Left lung (tissue), 10 donors: ENCODE results near the gene PXDN. TPM values are rescaled to one million over a fixed set of nuclear protein-coding genes. Genes with fewer than 3 reads are reported as not detected.

ENCODE experiments used
- ATAC-seq: fragments of 200-7000 bp; cut with Tn5 transposase; one replicate; pipeline ENCODE4 v1.9.1; 2020; ENCODE audit warnings: moderate library complexity
- DNase-seq, 4 donors: peaks; one replicate each; pipeline ENCODE4 v3.0.0-alpha.2; 2013 to 2020
- H3K27ac ChIP-seq, 2 donors: fragments of 200-600 bp; sonication (generic) in 1 of 2; one replicate each; pipeline versions ENCODE4 v1.5.0 to v1.8.0; 2020 to 2021
- H3K27me3 ChIP-seq, 2 donors: fragments of 200-600 bp; sonication (generic) in 1 of 2; one replicate each; pipeline versions ENCODE4 v1.5.0 to v1.8.0; 2020 to 2021
- H3K36me3 ChIP-seq, 2 donors: fragments of 200-600 bp; sonication (generic) in 1 of 2; one replicate each; pipeline versions ENCODE4 v1.5.0 to v1.8.0; 2020 to 2021
- H3K4me1 ChIP-seq, 2 donors: fragments of 200-600 bp; one replicate each; pipeline ENCODE4 v1.8.0; 2021
- H3K4me3 ChIP-seq, 2 donors: fragments of 200-600 bp; sonication (generic) in 1 of 2; one replicate each; pipeline versions ENCODE4 v1.5.0 to v1.8.0; 2020 to 2021; ENCODE audit warnings: mild to moderate bottlenecking in 1 of 2
- H3K9me3 ChIP-seq, 2 donors: fragments of 200-600 bp; sonication (generic) in 1 of 2; one replicate each; pipeline versions ENCODE4 v1.5.0 to v1.8.0; 2020 to 2021
- CTCF ChIP-seq, 2 donors: fragments of 200-600 bp; sonication (generic) in 1 of 2; IDR thresholded peaks; one replicate each; pipeline versions ENCODE4 v1.5.0 to v1.8.0; 2021; ENCODE audit warnings: antibody characterized with exemption in 2 of 2
- intact Hi-C, 2 donors: fragments of 100-400 bp; cut with DNase I; formaldehyde crosslinking; loops; one replicate each; pipeline versions ENCODE4 v1.11.2 to v1.14.2; 2022
- polyA plus RNA-seq, 6 donors: library from polyadenylated mRNA; unstranded; fragments of 120-200 nt; gene quantifications; one replicate each; pipeline ENCODE4 v1.2.1, GENCODE V29; 2013; ENCODE audit not compliant: insufficient read length in 6 of 6
- total RNA-seq, 2 donors: library from RNA; stranded (reverse); fragmentation: NEBNext Ultra II Directional; extraction: Animal tissue kit (Norgen Biotek cat#: 25700); gene quantifications; one replicate each; pipeline ENCODE4 v1.2.1, GENCODE V29; 2021
- donor health status: DM: no; HTN: yes; CAD: no.
- donor health status: DM: no; HTN: no; CAD: no.

Gene PXDN
- total and polyA plus RNA-seq, 8 donors, result 44.8 to 215 (median 174) TPM

- no peaks in the 10 kb centered on the region for H3K27me3 ChIP-seq
Measured at GRCh38 chr2:1723397-1724042, 20.8 kb downstream of the PXDN start.

GRCh38 chr2:1722692-1723091 lies 21.6 kb downstream of the PXDN start:
- TF ChIP-seq CTCF (IDR thresholded peaks at IDR 0.05), result no peak
- intact Hi-C loops, result no loop called here
- no peak for ATAC-seq

More at GRCh38 chr2:1723397-1724042, 20.8 kb downstream of the PXDN start:
- no peak for DNase-seq
- no peak overlapping the region for H3K27ac ChIP-seq
- intact Hi-C loops, result no loop called here
- H3K4me3 ChIP-seq, result no peak overlapping the region
- ATAC-seq, result no peak
- TF ChIP-seq CTCF (IDR thresholded peaks at IDR 0.05), result no peak
- peaks cover 2 to 19% of the 10 kb centered on the region in 2 donors for H3K4me1 ChIP-seq
- no peaks in the 10 kb centered on the region for H3K36me3 ChIP-seq
- no peaks in the 10 kb centered on the region for H3K9me3 ChIP-seq

DNA sequence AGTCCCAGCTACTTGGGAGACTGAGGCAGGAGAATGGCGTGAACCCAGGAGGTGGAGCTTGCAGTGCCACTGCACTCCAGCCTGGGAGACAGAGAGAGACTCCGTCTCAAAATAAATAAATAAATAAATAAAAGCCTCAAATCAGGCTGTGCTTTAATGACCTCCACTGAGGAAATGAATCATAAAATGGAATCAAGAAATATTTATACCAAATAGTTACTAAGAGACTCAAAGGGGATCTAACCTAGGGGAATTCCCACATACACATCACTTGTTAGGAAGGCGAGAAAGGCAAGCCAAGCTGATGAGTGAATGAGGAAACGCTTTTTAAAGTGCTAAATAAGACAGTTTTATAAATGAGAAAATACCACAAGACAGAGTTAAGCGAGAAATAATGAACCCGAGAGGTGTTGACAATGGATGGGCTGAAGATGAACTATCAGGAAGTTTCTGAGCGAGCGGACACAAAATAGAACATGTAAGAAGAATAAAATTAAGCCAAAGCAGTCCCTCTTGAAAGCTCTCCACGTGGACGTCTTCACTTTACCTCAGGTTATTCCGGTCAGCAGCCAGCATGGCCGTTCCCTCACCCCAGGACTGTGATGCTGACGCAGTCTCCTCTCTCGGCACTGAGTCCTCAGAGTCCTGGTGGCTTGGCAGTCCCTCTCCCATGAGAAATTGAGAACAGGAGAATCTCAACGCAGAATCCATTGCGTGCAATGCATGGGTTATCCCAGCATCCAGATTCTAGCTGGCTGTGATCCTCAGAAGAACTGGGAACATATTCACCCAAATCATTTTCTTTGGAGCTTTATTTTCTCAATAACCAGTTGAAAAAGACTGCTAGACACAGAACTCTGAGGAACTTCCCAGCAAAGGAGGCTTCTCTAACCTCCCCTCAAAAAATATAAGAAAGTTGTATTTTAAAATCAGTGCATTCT lies 22.3 kb downstream of the PXDN start:
- intact Hi-C loops, result no loop called here
- H3K4me3 ChIP-seq, result no peak overlapping the region
- H3K4me1 ChIP-seq, result peaks cover 2 to 19% of the 10 kb centered on the region in 2 donors
- H3K27me3 ChIP-seq, result no peaks in the 10 kb centered on the region
- peak overlapping the region; percentile 56 to 77 for H3K27ac ChIP-seq
- no peak for TF ChIP-seq CTCF (IDR thresholded peaks at IDR 0.05)
- no peaks in the 10 kb centered on the region for H3K36me3 ChIP-seq
- ATAC-seq (peak; percentile 59), DNase-seq (no peak)
- no peaks in the 10 kb centered on the region for H3K9me3 ChIP-seq

More at GRCh38 chr2:1722692-1723091, 21.6 kb downstream of the PXDN start:
- no peaks in the 10 kb centered on the region for H3K27me3 ChIP-seq
- H3K4me3 ChIP-seq, result no peak overlapping the region
- H3K9me3 ChIP-seq, result no peaks in the 10 kb centered on the region
- H3K36me3 ChIP-seq, result no peaks in the 10 kb centered on the region
- H3K4me1 ChIP-seq, result peaks cover 2 to 19% of the 10 kb centered on the region in 2 donors
- DNase-seq, result no peak
- H3K27ac ChIP-seq, result peak overlapping the region in 1 of 2 donors; percentile 77

DNA sequence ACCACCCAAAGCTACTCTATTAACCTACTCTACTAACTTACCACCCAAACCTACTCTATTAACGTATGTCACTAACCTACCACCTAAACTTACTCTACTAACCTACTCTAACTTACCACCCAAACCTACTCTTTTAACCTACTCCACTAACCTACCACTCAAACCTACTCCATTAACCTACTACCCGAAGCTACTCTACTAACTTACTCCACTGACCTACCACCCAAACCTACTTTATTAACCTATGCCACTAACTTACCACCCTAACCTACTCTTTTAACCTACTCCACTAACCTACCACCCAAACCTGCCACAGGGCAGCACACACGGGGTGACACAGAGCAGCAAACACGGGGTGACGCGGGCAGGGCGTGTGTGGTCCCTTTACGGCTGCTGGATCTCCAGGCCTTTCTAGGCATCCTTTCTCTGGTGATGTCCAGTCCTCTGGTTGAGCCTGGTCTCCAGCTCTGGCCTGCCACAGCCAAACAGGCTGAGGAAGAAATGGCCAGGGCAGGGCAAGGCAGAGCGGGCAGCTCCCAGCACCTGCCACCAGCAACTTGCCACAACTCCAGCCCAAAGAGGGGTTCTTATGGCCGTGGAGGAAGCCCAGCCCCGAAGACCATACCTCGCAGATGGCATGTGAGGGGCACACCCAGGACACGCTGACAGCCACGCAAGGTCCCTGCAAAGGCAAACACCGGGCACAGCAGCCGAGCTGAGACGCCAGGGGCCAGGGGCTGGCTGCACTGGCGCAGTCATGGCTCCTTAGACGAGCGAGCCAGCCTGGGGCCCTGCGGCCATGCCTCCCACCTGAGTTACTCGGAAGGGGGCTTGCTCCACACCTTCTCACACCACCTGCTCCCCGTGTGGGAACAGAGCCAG lies 25.7 kb downstream of the PXDN start:
- no peak overlapping the region for H3K27ac ChIP-seq

More for the DNA sequence above, 25.7 kb downstream of the PXDN start:
- Histone ChIP-seq H3K4me1 (peaks cover 2 to 42% of the 10 kb centered on the region in 2 donors), H3K27me3 (no peaks in the 10 kb centered on the region), H3K4me3 (no peak overlapping the region), H3K36me3 (no peaks in the 10 kb centered on the region), H3K9me3 (no peaks in the 10 kb centered on the region)
- intact Hi-C loops, result no loop called here
- DNase-seq (no peak), ATAC-seq (no peak)
- TF ChIP-seq CTCF (IDR thresholded peaks at IDR 0.05), result no peak
